Panc1 (cell line): ENCODE measurements around the gene NELFB. TPM values are rescaled to one million over a fixed set of nuclear protein-coding genes. Genes with fewer than 3 reads are reported as not detected.
A peak's percentile ranks its signal among the peaks of the same experiment; 100 is the strongest.

Source experiments
- ATAC-seq: fragments of 200-7000 bp; cut with Tn5 transposase; 2 replicates; pipeline ENCODE4 v1.9.1; 2020; ENCODE audit warnings: mild to moderate bottlenecking, moderate library complexity
- BruUV-seq: library from RNA; stranded (reverse); fragments of 400-500 nt; replicated peaks from 2 replicates; lab custom pipeline; 2021; lab: Mats Ljungman, UMichigan
- CTCF ChIA-PET: fragments of 300-600 bp; sonication (Branson Sonifier 250); formaldehyde crosslinking; loops from one replicate; lab custom pipeline; 2022; ENCODE audit warnings: antibody characterized with exemption; lab: Charles Lee
- POLR2A ChIA-PET: fragments of 300-600 bp; sonication (Branson Sonifier 250); formaldehyde crosslinking; loops from one replicate; lab custom pipeline; 2022; ENCODE audit warnings: antibody characterized with exemption; lab: Charles Lee
- DNase-seq: peaks from one replicate; pipeline ENCODE4 v3.0.0-alpha.2; 2010; ENCODE audit warnings: low read depth, low spot score
- H3K27ac ChIP-seq: 2 replicates; pipeline ENCODE4 v1.5.1; 2011; ENCODE audit warnings: mild to moderate bottlenecking, low read length, inconsistent platforms
- H3K27me3 ChIP-seq: fragments of 200-500 bp; sonication (Bioruptor generic); 2 replicates; pipeline ENCODE4 v1.6.0; 2014; ENCODE audit warnings: low read length, inconsistent platforms; ENCODE audit not compliant: control insufficient read depth, insufficient read depth
- H3K36me3 ChIP-seq: fragments of 200-500 bp; sonication (Bioruptor generic); 2 replicates; pipeline ENCODE4 v1.5.1; 2014; ENCODE audit warnings: inconsistent platforms, mild to moderate bottlenecking, low read length, moderate library complexity; ENCODE audit not compliant: control insufficient read depth, insufficient read depth
- H3K4me1 ChIP-seq: 2 replicates; pipeline ENCODE4 v1.5.1; 2011; ENCODE audit warnings: inconsistent platforms, mild to moderate bottlenecking, low read length, moderate library complexity; ENCODE audit not compliant: control insufficient read depth, insufficient read depth
- H3K4me3 ChIP-seq, 2 experiments: 2 replicates each; pipeline ENCODE4 v1.5.1; 2011 to 2012; ENCODE audit warnings: low read depth in 2 of 2, low read length in 2 of 2, mild to moderate bottlenecking in 2 of 2, inconsistent platforms in 1 of 2, moderate library complexity in 1 of 2
- H3K9me3 ChIP-seq: fragments of 200-500 bp; sonication (Bioruptor generic); 2 replicates; pipeline ENCODE4 v1.5.1; 2014; ENCODE audit warnings: low read depth, mild to moderate bottlenecking, inconsistent platforms, low read length, moderate library complexity; ENCODE audit not compliant: control insufficient read depth, insufficient read depth
- CTCF ChIP-seq: fragments of 450-650 bp; IDR thresholded peaks from 2 replicates; pipeline ENCODE4 v1.5.1; 2017; ENCODE audit warnings: mild to moderate bottlenecking
- POLR2AphosphoS5 ChIP-seq: IDR thresholded peaks from 2 replicates; pipeline ENCODE4 v1.6.1; 2012; ENCODE audit warnings: mild to moderate bottlenecking, low read depth, low read length, moderate library complexity
- REST ChIP-seq, 2 experiments: IDR thresholded peaks; 2 replicates each; pipeline ENCODE4 v1.6.1; 2011 to 2012; ENCODE audit warnings: low read depth in 2 of 2, control low read depth in 1 of 2, low read length in 1 of 2, mild to moderate bottlenecking in 1 of 2, moderate library complexity in 1 of 2; ENCODE audit not compliant: insufficient read depth in 1 of 2
- SIN3A ChIP-seq: IDR thresholded peaks from 2 replicates; pipeline ENCODE4 v1.6.1; 2012; ENCODE audit warnings: low read depth, mild to moderate bottlenecking, low read length, moderate library complexity, borderline replicate concordance; ENCODE audit not compliant: insufficient read depth
- TCF7L2 ChIP-seq: IDR thresholded peaks from 2 replicates; pipeline ENCODE4 v1.6.1; 2011; ENCODE audit warnings: mild to moderate bottlenecking, low read depth, low read length, inconsistent platforms
- in situ Hi-C: cut with HindIII; loops from 2 replicates; pipeline ENCODE4 v1.10.0; 2016; ENCODE audit warnings: low sequenced_read_pairs, low pct_unique_long_range_greater_than_20kb
- intact Hi-C: fragments of 100-400 bp; cut with micrococcal nuclease; formaldehyde crosslinking; loops from one replicate; pipeline ENCODE4 v1.10.0; 2022; ENCODE audit not compliant: unreplicated experiment
- total RNA-seq: library from RNA; stranded (reverse); gene quantifications from one replicate; pipeline ENCODE4 v1.2.1, GENCODE V29; 2021; ENCODE audit not compliant: unreplicated experiment

NELFB gene
- total RNA-seq, 1 experiment from 2014 or later: 62.4 TPM

- no peak overlapping the region for H3K4me3 ChIP-seq
- ChIA-PET CTCF (interaction anchor here (0.6 to 1.0 kb wide), 8 partner anchors 10 to 150 kb away, joined by 3 to 10 read pairs (median 3); partner anchors contain the start of genes MAN1B1, STPG3 and TPRN), POLR2A (interaction anchor here (0.6 kb wide), 1 partner anchor 122 kb away, joined by 4 read pairs; the partner anchor contains the start of gene DPP7)
- H3K36me3 ChIP-seq: no peaks in the 10 kb centered on the region; the same call in 1 of the 2 replicates
- peak overlapping the region; percentile 61 for H3K27ac ChIP-seq
- no TSS peak for BruUV-seq
- ATAC-seq: peak; percentile 57
- no peaks in the 10 kb centered on the region for H3K9me3 ChIP-seq
- no peak for DNase-seq
- in situ Hi-C loops (no loop called here), intact Hi-C loops (no loop called here)
- H3K27me3 ChIP-seq: no peaks in the 10 kb centered on the region
- peaks cover 26% of the 10 kb centered on the region for H3K4me1 ChIP-seq
- TF ChIP-seq CTCF: peak; percentile 98
- TF ChIP-seq REST (IDR thresholded peaks at IDR 0.05; ENCODE audit: insufficient read depth in 1 of 2, low read depth in 2 of 2, low read length in 1 of 2): no peak
- no peak for TF ChIP-seq POLR2AphosphoS5
- TF ChIP-seq SIN3A: no peak
Observed at GRCh38 chr9:137236238-137236935, 18.7 kb upstream of the NELFB start.

GRCh38 chr9:137236936-137237421 lies 18.1 kb upstream of the NELFB start:
- no peak for TF ChIP-seq REST (IDR thresholded peaks at IDR 0.05; ENCODE audit: insufficient read depth in 1 of 2, low read depth in 2 of 2, low read length in 1 of 2)
- no peak for TF ChIP-seq SIN3A
- no peak for TF ChIP-seq CTCF
- TF ChIP-seq POLR2AphosphoS5: no peak
- no peak for TF ChIP-seq TCF7L2
- no peaks in the 10 kb centered on the region for H3K9me3 ChIP-seq
- CTCF ChIA-PET: interaction anchor here (0.6 to 1.0 kb wide), 7 partner anchors 11 to 150 kb away, joined by 3 to 10 read pairs (median 3); partner anchors contain the start of genes MAN1B1, STPG3 and TPRN
- DNase-seq: no peak
- POLR2A ChIA-PET: no interaction called here
- H3K27ac ChIP-seq: peak overlapping the region; percentile 61
- no peak overlapping the region for H3K4me3 ChIP-seq
- H3K27me3 ChIP-seq: no peaks in the 10 kb centered on the region
- H3K4me1 ChIP-seq: peaks cover 26% of the 10 kb centered on the region
- H3K36me3 ChIP-seq: peaks cover under 1% of the 10 kb centered on the region
- no TSS peak for BruUV-seq
- intact Hi-C loops (no loop called here), in situ Hi-C loops (no loop called here)
- ATAC-seq: no peak
